ENCODE data around the gene SLC35F3.
"Not testable (repeated sequence)": the region's sequence is repeated elsewhere in the genome, so short reads cannot be mapped to it uniquely, and the experiment has no call there.

SLC35F3 gene

DNA sequence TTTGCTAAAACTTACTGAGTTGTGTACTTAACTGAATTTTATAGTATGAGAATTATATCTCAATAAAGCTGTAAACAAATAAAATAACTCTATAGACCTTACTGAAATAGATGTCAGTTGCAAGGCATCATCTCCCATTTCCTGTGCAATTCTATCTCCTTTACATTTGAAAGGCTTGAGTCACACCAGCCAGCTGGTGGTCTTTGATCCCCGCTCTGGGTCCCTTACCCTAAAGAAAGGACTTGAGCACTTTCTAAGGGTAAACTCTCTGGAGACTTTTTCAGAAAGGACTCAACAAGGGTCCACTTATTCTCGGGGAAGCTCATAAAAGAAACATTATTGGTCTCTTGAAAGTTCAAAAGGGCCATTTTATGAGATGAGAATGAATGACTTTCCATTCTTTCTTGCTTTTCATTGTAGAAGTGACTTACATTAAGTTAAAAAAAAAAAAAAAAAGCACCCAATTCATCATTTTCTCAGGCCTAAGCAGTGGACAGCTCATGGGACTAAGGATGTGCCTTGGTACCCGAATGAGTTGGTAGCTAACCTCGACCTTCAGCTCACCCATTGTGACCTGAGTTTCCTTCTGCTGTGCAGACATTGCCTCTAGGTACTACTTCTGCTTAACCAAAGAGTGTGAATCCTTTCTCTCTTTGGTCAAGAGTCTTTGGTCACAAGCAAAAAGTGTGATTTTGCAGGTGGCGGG, 321.8 kb downstream of the SLC35F3 start:
- DNase-seq (ENCODE audit: low read depth) = no peak

DNA sequence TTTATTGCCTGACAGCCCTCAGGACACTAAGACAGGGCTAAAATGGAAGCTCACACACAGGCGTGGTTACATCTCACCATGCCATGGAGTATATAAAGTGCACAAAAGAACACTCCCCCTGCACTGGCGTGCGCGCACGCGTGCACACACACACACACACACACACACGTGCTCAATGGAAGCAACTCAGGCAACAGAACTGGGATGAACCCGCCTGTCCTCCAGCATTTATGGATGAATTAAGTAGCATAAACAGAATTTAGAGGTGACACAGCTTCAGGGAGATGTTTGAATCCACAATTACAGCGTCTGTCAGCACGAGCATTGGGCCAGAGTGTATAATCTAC, 322.3 kb downstream of the SLC35F3 start:
- DNase-seq (ENCODE audit: low read depth) = no peak

DNA sequence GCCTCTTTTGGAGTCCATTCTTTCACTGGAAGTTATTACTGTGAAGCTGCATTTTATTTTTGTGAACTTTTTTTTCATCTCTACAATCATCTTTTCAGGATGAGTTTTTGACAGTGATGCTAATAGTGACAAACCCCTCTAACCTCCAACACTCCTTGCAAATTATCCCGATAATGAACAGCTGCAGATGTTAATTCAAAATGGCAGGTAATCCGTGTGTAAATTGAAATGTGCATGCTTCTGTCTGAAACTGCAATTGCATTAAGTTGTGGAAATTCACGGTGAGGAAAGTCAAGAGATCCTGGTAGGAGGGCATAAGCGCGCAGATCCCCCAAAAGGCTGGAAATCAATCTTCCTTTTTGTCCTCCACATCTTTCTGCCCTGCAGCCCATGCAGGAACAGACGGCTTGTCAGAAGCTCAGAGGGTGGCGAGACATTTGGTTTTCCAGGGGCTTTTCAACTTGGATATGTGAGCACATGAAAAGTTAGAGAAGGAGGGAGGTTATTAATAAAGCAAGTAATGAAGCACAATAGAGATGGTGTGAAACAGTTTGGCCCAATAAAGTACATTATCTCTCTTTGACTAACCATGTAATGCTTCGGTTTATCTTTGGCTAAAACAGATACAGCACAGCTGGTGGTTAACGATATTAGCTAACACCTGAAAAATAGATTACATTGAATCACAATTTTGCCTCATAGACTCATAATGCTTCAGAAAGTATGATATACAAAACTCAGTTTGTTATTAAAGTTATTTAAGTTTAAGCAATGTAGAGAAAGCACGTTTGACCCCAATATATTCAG, 325.3 kb downstream of the SLC35F3 start:
- DNase-seq (ENCODE audit: low read depth) = no peak

DNA sequence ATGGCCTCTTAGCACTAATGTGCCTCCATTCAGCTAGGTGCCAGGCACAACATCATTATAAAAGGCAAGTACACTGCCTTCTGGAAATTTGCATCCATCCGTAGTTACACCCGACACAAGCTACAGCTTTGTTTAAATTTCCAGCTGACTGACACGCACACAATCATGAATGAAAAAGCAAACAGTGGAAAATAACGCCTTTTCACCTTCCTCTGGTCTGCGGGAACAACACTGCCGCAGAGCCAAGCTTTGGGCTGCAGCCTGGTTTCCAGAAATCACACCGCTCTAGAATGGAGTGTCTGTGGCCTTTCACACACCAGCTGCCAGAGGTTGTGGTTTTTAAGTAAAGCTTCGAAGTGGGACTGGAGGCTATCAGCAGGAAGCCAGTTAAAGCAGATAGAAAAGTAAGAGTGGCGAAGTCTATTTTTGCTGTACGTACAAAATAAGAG, 326.0 kb downstream of the SLC35F3 start:
- no peak for DNase-seq (ENCODE audit: low read depth)

DNA sequence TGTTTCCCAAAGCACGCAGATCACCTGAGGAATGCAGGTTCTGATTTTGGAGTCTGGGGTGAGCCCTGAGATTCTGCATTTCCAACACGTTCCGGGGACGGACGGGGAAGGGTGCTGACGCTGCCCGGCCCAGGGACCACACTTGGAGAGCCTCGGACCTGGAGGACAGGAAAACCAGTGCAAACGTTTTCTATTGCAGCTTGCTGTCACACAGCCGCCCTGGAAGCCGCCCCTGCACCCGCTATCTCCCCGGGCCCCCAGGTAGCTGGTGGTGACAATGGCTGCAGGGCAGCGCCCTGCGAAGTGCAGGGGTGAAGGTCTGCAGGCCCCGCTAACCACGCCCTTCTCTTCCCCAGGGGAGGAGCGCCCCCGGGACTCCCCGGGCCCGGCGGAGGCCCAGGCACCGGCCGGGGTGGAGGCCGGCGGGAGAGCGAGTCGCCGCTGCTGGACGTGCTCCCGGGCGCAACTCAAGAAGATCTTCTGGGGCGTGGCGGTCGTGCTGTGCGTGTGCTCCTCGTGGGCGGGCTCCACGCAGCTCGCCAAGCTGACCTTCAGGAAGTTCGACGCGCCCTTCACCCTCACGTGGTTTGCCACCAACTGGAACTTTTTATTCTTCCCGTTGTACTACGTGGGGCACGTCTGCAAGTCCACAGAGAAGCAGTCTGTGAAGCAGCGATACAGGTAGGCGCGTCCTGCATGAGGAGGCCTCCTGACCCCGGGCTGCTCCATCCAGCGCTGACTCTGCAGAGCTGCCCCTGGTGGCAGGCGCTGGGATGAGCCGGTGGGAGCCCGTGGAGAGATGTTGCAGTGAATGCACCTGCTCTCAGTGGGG, 326.8 kb downstream of the SLC35F3 start:
- no peak for DNase-seq (ENCODE audit: low read depth)

DNA sequence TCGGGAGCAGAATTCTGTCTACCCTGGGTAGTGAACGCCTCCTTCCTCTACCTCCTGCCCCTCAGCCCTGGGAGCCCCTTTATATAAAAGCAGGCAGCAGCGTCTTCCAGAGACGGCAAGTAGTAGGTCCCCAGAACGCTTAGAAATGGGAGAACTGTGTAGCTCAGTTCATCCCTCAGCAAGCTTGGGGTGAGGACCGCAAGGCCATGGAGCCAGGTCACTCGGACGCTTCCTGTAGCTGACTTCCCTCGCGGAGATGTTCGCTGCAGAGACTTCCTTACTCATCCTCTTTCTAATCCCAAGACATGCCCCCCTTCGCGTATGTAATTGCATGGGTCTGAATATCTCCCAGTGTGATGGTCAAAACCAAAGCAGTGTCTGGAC, 327.4 kb downstream of the SLC35F3 start:
- no peak for DNase-seq (ENCODE audit: low read depth)

DNA sequence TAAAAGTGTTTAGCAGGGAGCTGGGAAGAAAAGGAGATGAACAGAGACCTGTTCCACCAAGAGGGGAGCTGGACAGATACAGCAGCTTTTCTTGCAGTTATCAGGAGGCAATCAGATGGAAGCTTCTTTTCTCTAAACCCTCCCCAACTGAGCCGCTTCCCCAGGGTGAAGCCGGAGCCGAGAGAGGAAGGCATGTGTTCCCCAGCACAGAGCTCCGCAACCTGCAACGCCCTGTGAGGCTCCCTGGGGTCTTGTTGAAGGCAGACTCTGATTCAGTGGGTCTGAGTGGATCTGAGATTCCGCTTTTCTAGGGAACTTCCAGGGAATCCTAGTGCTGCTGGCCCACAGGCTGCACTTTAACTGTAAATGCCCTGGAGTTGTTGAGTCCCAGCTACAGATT, 329.7 kb downstream of the SLC35F3 start:
- no peak for DNase-seq (ENCODE audit: low read depth)

DNA sequence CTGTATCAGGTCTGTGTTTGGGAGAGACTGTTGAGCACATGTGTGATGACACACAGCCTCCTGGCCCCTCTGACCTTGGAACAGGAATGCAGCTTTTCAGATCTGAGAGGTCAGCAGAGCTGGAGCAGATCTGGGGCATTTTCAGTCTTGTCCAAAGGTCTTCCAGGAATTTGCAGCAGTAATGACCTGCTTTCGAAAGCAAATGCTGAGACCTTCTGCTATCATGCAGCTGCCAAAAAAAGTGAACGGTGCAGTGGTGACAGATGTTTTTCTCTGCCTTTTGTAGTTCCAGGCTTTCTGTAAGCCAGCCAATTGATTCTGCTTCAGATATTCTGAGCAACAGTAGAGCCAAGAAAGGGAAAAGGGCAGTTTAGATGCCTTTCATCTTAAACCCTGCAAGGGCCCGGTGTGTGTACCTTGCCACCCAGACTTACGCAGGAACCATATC, 331.0 kb downstream of the SLC35F3 start:
- no peak for DNase-seq (ENCODE audit: low read depth)

DNA sequence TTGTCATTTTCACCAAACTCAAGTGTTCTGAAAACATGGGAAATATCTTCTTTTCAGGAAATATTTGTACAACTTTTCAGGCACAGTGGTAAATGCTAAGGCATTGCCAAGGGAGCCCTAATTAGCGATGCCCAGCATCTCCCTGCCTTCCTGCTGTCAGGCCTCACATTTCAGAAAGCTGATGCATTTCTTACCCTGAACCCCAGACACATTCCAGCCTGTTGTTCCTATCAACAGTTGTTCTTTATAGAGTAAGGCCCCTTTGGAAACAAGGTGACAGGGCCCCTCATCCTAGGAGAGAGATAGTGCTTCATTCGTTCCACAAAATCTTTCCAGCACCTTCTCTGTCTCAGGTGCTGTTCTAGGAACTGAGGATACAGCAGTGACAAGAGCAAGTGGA, 332.9 kb downstream of the SLC35F3 start:
- no peak for DNase-seq (ENCODE audit: low read depth)

DNA sequence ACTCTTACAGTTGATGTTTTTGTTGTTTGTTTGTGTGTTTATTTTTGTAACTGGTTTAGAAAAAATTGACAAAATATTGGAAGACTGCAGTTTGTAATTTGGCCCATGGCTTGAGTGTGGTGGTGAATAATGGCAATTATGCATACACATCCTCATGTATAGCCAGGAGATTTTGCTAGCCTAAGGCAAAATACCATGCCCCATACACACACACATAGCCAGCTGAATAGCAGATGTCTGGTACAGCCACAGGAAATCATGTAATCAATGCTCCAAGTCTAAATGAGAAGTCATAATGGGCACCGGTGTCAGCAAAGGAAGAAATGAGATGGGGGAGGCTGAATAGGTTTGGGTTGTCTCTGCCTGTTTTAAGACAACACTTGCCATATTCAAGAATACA, 333.6 kb downstream of the SLC35F3 start:
- no peak for DNase-seq (ENCODE audit: low read depth)

DNA sequence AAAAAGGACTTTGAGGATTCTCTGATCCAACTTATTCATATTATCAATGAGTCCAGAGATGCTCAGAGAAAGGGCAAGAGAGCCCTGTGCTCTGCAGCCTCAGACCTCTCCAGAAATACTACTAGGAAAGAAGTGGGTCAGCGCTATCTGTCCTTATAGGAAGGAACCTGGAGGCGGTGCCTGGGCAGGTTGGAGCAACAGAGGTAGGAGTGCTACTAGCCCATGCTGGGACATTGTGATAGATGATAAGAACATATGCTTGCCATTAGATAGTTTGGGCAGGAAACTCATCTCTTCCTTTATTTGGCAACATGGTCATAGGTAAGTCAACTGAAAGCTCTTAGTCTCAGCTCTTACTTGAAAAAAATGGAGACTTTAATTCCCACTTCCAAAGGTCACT, 335.0 kb downstream of the SLC35F3 start:
- no peak for DNase-seq (ENCODE audit: low read depth)

DNA sequence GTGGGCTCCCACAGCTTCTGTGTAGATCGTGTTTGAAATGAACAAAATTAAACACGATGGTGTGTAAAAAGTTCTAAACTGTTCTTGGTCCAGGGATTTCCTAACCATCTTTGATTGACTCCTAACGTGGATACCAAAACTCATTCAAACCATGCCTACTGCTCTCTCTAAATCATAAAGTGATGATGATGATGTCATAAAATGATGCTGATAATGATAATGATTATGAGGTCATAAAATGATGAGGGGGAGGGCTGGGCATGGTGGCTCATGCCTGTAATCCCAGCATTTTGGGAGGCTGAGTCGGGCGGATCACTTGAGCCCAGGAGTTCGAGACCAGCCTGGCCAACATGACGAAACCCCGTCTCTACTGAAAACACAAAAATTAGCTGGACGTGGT, 335.5 kb downstream of the SLC35F3 start:
- no peak for DNase-seq (ENCODE audit: low read depth)

DNA sequence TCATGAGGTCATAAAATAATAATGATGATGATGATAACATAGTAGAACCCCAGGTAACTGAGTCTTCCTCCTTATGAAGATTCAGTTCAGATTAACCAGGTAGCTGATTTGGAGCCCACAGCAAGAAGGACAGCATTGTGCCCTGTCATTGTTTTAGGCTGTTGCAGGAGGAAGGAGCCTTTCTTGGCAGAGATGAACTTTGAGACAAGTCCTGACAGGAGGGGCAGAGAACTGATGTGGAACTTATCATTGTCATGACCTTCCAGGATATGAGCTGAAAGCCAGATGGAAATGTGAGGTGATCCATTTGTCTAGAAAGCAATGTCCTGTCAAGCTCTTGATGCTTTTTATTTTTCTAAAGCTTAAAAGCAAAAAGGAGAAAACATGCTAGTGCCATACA, 336.2 kb downstream of the SLC35F3 start:
- DNase-seq (ENCODE audit: low read depth) = no peak

DNA sequence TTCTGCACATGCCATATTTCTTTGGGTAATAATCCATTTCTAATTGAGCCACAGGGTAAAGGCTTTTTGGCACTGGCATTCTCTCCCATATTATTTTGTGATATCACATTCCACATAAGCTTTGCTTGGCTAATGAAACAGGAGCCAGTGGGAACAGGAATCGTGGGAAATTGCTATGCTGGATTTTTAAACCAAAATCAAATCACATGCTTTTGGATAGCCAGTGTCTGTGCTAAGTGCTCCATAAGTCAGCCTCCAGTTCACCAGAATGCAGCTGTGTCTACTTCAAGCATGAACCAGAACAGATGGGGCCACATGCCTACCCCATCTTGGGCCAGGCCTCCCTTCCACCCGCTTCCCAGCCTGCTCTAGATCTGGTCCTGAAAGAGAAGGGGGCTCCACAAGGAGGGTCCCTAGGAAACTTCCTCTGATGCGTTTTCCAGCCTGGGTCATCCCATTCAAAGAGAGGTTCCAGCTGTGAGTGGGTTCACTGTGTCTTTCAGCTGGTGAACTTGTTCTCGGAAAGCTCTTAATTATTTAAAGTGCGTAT, 337.5 kb downstream of the SLC35F3 start:
- no peak for DNase-seq (ENCODE audit: low read depth)

DNA sequence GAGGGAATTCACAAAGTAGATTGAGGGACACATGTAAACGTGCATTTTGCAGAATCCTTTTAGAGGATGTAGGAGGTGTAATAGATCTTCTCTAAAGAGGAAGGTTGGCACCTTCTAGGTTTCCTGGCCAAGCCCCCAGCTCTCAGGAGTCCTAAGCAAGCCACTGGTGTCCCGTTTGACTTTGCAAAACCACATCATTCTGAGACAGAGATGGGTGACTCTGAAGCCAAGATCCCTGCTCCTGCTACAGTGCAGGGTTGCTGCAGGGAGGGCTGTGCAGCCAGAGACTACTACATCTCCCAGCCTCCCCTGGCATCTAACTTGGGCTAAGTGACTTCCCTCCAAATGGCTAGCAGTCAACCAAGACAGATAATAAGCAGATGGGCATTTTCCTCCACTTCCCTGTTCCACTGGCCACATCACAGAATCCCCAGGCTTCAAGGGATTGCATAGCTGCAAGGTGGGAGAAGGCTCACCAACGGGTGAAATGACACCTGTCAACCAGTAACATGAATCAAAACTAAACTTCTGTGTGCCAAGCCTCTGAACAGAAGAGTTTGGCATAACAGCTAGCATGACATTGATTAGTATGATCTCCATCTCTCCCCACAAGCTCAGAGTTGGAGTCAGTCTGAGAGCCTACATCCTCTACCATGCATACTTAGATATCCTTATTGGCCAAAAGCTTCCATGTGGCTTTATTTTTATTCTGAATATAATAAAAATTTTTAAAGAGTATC, 339.2 kb downstream of the SLC35F3 start:
- no peak for DNase-seq (ENCODE audit: low read depth)

DNA sequence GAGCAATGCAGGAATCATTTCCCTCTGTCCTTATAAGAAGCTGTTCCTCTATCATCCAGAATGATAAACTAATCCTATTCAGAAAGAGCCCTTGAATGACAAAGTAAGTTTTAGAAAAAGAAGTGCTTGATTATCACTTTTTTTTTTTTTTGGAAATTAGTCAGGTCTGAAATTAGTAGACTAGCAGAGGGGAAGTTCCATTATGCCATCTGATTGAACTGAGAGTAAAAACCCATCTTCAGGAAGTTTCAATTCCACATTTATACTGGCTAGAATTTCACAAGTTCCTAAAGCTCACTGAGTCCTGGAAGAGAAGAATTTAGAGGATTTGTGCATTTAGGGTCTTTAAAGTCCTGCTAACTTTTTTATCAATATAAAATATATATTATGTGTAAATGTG, 340.0 kb downstream of the SLC35F3 start:
- no peak for DNase-seq (ENCODE audit: low read depth)

DNA sequence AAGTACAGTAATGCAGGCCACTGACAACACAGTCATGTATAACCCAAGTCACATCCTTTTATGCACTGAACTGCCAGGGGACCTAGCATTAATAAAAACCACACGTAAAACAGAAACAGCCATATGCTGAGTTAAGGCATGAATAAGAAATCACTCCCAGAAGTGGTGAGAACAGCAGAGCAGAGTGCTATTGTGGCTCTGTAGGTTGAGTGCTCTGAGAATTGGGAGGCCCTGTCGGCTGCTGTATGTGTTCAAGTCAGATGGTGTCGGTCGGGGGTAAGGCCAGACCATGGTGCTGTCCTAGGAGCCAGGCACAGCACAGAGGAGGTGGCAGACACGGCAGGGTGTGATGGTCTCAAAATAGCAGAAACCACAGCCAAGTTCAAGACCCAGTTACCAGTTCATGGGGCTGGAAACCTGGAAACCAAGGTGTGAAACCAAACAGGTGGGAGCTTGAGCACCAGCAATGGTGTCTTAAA, 342.2 kb downstream of the SLC35F3 start:
- no peak for DNase-seq (ENCODE audit: low read depth)

DNA sequence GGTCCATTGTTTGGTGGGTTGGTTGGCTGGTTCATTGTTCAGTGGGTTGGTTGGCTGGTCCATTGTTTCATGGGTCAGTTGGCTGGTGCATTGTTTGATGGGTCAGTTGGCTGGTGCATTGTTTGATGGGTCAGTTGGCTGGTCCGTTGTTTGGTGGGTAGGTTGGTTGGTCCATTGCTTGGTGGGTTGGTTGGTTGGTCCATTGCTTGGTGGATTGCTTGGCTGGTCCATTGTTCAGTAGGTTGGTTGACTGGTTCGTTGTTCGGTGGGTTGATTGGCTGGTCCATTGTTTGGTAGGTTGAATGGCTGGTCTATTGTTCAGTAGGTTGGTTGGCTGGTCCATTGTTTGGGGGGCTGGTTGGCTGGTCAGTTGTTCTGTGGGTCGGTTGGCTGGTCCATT, 343.3 kb downstream of the SLC35F3 start:
- DNase-seq (ENCODE audit: low read depth) = not testable (repeated sequence)

DNA sequence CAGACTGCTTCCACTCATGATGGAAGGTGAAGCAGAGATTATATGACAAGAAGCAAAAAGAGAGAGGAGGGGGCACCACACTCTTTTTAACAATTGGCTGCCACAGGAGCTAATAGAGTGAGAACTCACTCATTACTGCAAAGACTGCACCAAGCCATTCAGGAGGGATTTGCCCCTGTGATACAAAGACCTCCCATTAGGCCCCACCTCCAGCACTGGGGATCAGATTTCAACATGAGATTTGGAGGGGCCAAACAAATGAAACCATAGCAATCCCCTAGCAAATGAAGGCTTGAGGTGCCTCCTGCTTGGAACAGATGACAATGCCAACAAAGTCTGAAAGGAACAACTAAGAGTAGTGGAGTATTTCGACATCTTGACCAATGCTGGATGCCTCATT, 346.3 kb downstream of the SLC35F3 start:
- no peak for DNase-seq (ENCODE audit: low read depth)

DNA sequence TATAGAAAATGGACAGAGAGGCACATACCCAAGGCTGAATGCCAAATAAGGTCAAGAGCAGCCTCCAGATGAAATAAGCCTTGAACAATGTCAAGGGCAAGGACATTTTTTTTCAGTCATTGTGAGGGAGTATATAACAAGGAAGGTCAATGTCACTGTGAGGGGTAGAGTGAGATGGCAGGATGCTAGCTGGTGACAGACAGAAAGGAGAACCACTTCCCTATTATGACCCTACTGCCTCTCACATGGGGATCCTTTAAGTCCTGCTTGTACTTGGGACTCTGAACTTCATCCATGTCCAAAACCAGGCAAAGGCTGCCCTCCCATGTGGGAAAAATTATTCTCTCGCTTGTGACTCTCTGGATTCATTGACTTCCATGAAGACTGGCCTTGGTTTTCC, 349.3 kb downstream of the SLC35F3 start:
- no peak for DNase-seq (ENCODE audit: low read depth)

DNA sequence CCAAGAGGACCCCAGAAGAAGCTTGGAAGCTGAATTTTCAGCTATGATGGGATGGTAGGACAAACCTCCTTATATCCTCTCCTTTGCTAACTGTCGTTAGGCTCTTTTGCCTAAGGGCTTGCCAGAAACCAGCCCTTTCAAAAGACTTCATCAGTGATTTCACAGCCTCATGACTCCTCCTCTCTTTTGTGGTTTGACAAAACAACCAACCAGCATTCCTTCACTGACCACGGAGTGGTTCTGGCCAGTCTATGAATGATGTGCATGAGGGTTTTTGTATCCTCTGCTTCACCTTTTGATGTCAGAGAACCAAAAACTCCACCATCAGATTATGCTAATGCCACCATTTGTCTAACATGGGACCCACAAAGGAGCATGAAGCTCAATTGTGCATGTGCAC, 351.9 kb downstream of the SLC35F3 start:
- no peak for DNase-seq (ENCODE audit: low read depth)

DNA sequence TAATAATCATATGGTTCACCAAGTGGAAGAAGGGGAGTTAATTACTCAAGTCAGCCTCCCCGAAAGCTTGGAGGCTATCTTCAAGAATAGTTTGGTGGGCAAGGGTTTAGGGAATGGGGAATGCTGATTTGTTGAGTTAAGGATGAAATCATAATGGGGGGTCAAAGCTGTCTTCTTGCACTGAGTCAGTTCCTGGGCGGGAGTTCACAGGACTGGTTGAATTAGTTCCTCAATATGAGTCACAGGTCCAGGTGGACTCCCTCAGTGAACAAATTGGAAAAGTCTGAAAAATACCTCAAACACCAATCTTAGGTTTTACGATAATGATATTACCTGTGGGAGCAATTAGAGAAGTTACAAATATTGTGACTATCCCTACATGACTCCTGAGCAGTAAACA, 353.6 kb downstream of the SLC35F3 start:
- no peak for DNase-seq (ENCODE audit: low read depth)
